Neural progenitor cell (in vitro differentiated cells): Measurements from ENCODE around the gene FAM50A.
"Not testable (repeated sequence)": the region's sequence is repeated elsewhere in the genome, so short reads cannot be mapped to it uniquely, and the experiment has no call there.

Experiments used
- EZH2 ChIP-seq: fragments of 200-600 bp; sonication (generic); IDR thresholded peaks from 2 replicates; pipeline ENCODE4 v1.6.1; 2017; ENCODE audit warnings: antibody characterized with exemption, mild to moderate bottlenecking, moderate library complexity
- EZH2phosphoT487 ChIP-seq: fragments of 200-600 bp; sonication (generic); IDR thresholded peaks from 2 replicates; pipeline ENCODE4 v1.6.1; 2017; ENCODE audit warnings: antibody characterized with exemption

DNA sequence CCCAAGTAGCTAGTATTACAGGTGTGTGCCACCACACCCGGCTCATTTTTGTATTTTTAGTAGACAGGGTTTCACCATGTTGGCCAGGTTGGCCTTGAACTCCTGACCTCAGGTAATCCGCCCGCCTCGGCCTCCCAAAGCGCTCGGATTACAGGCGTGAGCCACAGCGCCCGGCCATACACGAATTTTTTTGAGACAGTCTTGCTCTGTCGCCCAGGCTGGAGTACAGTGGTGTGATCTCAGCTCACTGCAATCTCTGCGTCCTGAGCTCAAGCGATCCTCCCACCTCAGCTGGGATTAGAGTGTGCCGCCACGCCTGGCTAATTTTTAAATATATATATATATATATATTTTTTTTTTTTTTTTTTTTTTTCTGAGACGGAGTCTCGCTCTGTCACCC, 47.6 kb upstream of the FAM50A start:
- TF ChIP-seq EZH2, EZH2phosphoT487: not testable (repeated sequence)
